HG03097 (cell line): Measurements from ENCODE around the gene CNN1.

Source experiments
- ATAC-seq: cut with Tn5 transposase; IDR thresholded peaks from one replicate; pipeline ENCODE4 v1.9.1; 2021; ENCODE audit not compliant: unreplicated experiment, low FRiP score

The CNN1 gene

DNA sequence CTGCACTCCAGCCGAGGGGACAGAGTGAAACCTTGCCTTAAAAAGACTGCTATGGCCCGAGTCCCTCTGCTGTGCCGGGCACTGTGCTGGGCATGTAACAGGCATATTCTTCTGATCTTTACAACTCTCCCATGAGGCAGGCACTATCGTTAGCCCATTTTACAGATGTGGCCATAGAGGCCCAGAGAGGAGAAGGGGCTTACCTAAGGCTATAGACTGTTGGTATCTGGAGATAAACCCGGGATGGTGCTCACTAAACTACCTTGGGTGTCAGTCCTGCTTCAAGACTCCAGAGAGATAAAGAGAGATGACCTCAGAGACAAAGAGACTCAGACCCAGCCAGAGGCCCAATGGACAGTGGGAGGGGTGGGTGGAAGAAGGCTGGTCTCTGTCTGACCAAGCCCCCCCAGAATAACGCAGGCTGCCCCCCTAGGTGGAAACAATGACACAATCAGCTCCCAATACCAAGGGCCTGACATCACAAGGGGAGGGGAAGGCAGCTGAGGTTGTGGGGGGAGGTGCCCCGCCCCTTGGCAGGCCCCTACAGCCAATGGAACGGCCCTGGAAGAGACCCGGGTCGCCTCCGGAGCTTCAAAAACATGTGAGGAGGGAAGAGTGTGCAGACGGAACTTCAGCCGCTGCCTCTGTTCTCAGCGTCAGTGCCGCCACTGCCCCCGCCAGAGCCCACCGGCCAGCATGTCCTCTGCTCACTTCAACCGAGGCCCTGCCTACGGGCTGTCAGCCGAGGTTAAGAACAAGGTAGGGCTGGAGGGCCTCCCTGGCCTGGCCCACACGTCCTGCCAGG, at the start of gene CNN1:
CNN1 (plus strand) TSS at position 620 of the 805 bp plus-strand sequence; CDS start at position 697, 77 bp downstream.
- no peak for ATAC-seq

- ATAC-seq: no peak
Observed at GRCh38 chr19:11489378-11489777, 49.3 kb upstream of the CNN1 start.

DNA sequence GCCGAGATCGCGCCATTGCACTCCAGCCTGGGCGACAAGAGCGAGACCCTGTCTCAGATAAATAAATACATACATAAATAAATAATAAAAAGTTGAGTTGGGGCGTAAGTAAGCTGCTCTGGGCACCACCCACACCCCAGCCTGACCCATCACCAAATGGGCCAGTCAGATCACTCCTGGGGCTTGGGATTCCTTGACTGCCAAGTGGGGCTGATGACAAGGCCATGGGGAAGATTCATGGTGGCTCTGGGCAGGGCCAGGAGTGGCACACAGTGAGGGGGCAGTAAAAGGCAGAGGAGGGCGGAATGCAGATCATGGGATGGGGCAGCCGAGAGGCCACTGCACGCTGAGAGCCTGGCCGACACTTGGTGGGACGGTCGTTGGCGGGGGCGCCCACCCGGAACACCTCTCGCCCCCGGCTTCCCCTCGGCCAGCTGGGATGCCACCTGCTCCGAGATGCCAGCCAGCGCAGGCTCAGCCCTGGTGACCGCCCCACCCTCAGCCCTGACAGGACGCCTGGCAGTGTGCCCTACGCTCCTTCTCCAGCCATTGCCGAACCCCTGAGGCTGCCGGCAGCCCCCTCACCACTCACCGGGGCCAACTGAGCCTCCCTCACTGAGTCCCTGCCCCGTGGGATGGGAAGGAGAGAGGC, 43.9 kb upstream of the CNN1 start:
- no peak for ATAC-seq

- no peak for ATAC-seq
Observed at GRCh38 chr19:11495481-11495880, 43.2 kb upstream of the CNN1 start.

DNA sequence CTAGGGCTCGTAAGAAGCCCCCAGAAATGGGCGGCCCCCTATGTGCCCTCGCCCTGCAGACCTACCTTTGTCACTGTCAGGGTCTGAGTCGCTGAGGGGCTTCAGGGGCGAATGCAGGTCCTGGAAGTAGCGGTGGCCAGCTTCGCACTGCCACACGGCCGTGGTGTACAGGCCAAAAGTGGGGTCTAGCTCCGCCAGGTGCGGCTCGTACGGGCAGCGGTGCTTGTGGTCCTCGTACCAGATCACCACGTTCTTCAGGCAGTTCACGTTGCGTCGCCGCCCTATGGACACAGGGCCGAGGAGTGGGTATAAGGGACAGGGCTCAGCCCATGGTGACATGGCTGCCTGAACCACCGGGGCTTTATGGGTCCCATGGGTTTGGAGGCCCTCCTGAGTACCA, 42.8 kb upstream of the CNN1 start:
- ATAC-seq: no peak

DNA sequence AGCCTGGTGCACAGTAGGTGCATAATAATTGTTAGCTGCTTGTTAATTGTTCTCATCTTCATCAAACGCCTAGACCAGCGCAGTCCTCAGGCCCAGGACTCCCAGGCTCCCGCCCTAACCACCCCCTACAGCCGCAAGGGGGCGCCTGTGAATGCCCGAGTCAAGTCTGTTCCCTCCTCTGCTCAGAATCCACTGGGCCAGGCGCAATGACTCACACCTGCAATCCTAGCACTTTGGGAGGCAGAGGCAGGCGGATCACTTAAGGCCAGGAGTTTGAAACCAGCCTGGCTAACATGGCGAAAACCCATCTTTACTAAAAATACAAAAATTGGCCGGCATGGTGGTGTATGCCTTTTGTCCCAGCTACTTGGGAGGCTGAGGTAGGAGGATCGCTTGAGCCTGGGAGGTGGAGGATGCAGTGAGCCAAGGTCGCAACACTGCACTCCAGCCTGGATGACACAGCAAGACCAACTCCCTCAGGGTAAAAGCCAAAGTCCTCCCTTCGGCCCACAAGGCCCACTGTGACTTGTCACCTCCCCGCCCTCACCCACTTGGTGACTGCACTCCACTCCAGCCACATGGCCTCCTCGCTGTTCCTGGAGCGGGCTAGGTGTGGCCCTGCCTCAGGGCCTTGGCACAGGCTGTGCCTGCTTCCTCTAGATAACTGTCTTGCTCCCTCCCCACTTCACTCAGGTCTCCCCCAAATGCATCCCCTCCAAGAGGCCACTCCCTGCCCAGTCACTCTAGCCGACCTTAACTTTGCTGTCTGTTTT, 42.1 kb upstream of the CNN1 start:
- no peak for ATAC-seq

DNA sequence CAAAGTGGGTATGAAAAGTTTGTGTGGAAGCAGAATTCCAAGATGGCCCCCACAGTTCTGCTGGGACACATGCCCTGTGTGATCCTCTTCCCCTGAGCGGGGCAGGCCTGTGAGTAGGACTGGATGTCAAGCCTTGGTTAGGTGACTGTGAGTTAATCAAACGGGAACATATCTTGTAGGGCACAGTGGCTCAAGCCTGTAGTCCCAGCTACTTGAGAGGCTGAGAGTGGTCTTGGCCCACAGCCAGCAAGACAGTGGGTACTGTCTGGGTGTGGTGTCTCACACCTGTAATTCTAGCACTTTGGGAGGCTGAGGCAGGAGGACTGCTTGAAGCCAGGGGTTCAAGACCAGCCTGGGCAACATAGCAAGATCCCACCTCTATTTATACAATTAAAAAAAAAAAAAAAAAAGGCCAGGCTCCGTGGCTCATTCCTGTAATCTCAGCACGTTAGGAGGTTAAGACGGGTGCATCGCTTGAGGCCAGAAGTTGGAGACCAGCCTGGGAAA, 39.4 kb upstream of the CNN1 start:
- no peak for ATAC-seq

- no peak for ATAC-seq
Observed at GRCh38 chr19:11499890-11500420, 38.7 kb upstream of the CNN1 start.

GRCh38 chr19:11504502-11505031, 34.1 kb upstream of the CNN1 start:
- no peak for ATAC-seq

DNA sequence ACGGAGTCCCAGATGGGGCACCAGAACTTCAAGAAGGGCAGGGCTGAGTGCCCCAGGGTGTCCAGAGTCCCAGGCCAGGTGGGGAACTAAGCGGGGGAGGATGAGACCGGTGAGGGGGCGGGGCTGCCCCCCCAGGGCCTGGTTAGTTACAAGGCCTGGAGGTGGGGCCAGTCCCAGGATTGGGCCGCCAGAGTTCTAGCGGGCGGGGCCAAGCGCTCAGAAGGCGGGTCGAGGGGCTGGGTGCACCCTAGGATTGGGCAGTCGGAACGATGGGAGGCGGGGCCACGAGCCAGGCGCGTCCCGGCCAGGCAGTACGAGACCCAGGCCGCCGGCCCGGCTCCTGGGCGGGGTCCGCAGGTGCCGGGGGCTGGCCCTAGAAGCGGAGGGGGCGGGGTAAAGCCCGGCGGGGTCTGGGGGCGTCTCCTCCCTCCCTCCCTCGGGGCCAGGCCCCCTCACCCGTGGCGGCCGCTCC, 33.6 kb upstream of the CNN1 start:
- peak; percentile 84 for ATAC-seq

- peak; percentile 50 for ATAC-seq
Observed at GRCh38 chr19:11505504-11506100, 33.0 kb upstream of the CNN1 start, which contains the start of gene ZNF653. TSS of gene ZNF653 (minus strand) at chr19:11505839. CDS start at chr19:11505786, 53 bp downstream.

DNA sequence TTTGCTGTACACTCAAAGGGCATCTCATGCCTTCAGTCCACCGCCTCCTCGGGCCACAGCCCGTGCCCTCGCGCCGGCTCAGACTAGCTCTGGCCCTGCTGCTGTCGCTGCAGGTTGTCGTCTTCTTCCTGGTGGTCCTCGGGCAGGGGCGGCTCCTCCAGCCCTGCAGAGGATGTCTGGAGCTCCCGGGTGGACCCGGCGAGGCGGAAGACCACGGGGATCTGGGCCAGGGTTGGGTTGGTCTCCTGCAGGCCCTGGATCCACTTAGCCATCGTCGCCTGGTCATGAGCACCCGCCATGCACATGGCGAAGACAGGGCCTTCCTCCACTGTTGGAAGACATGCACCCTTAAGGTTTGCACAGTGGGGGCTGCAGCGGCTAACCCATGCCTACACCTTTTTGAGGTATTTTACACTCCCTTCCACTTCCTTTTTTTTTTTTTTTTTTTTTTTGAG, 32.5 kb upstream of the CNN1 start:
- peak; percentile 30 for ATAC-seq

DNA sequence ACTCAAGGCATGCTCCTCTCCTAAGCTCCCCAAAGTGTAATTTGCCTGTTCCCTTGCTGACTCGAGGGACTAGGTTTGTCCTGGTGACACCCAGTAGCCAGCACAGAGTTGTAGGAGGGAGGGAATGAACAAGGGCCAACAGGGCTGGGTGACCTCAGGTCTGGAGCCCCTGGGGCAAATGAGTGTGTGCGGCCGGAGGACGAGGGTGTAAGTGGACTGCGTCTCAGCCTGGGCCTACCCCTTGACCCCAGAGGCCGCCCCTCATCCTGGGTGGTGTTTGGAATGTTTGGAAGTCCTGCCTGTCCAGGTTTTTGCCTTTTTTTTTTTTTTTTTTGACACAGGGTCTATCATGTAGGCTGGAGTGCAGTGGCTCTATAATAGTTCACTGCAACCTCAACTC, 31.7 kb upstream of the CNN1 start:
- ATAC-seq: no peak

GRCh38 chr19:11507370-11508078, 31.1 kb upstream of the CNN1 start:
- ATAC-seq: no peak

GRCh38 chr19:11510444-11510843, 28.2 kb upstream of the CNN1 start:
- ATAC-seq: no peak

- ATAC-seq: no peak
Observed at GRCh38 chr19:11513946-11514345, 24.7 kb upstream of the CNN1 start.

DNA sequence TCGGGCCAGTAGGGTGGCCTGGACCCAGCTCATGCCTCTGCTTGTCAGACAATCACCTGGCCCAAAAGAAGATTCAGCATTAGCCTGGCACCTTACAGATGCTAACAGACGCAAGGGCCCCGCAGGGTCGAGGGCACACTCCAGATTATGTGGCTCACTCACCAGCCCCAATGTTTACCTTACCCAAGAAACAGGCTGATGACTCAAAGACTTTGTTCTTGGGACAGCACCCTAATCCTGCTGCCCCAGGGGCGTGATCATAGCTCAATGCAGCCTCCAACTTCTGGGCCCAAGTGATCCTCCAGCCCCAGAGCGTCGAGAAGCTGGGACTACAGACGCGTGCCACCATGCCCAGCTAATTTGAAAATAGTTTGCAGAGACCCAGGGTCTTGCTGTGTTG, 19.5 kb upstream of the CNN1 start:
- no peak for ATAC-seq

DNA sequence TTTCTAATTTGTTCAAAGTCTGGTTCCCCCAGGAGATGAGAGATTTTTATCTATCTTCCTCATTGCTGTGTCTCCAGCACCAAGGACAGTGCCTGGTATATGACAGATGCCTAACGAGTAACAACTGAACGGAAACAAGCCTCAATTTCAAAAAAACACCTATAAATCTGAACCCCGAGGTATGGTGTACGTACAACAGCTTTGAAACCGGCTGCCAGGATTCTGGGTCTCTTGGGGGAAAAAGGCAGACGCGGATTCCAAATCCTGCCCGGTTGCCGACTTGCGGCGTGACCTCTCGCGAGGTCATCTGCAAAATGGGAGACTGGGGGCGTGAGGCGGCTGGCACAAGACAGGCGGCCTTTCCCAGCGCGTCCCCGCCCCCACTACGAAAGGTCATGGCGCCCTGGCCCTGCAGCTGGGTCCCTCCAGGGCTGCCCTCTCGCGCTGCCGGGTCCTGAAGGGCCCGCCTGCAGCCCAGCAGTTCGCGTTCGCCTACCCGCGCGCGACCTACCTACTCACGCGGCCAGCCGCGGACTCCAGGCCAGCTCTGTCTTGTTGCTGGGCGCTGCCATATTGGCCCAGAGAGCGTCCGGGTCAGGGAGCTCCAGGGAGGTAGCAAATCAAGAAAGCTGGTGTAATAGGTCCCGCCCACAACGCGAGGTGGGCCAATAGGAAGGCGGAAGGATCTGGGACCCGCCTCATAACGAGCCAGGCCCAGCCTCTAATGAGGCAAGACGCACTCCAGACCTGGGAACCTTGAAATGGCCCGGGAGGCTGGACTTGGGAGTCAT, 9.9 kb upstream of the CNN1 start, which contains the start of gene ECSIT:
ECSIT (minus strand) TSS at position 584 of the 791 bp plus-strand sequence. CDS start 9,964 bp downstream, outside the sequence.
- peak; percentile 93 for ATAC-seq
